Astrocyte (in vitro differentiated cells and primary cell): ENCODE results near the gene ATG4D. TPM values are rescaled to one million over a fixed set of nuclear protein-coding genes. Genes with fewer than 3 reads are reported as not detected.

Source experiments
- DNase-seq: peaks from one replicate; pipeline ENCODE4 v3.0.0-alpha.2; 2010; ENCODE audit warnings: low read depth
- FAIRE-seq: peaks from 2 replicates; lab custom pipeline; 2011; peaks lifted over from hg19 to GRCh38; lab: Jason Lieb, UNC
- H2AFZ ChIP-seq: 2 replicates; pipeline ENCODE4 v1.6.0; 2012; ENCODE audit warnings: low read depth, low read length, inconsistent platforms
- H3K27ac ChIP-seq: 2 replicates; pipeline ENCODE4 v1.5.1; 2011; ENCODE audit warnings: low read depth, low read length, inconsistent platforms
- H3K27me3 ChIP-seq: 2 replicates; pipeline ENCODE4 v1.6.0; 2011; ENCODE audit warnings: low read length, inconsistent platforms; ENCODE audit not compliant: insufficient read depth
- H3K36me3 ChIP-seq: 2 replicates; pipeline ENCODE4 v1.5.1; 2011; ENCODE audit warnings: low read length, inconsistent platforms; ENCODE audit not compliant: insufficient read depth
- H3K4me1 ChIP-seq: 2 replicates; pipeline ENCODE4 v1.5.1; 2011; ENCODE audit warnings: low read length, inconsistent platforms; ENCODE audit not compliant: insufficient read depth
- H3K4me2 ChIP-seq: 2 replicates; pipeline ENCODE4 v1.6.0; 2012; ENCODE audit warnings: low read length, inconsistent platforms
- H3K4me3 ChIP-seq: 2 replicates; pipeline ENCODE4 v1.5.1; 2011; ENCODE audit warnings: low read depth, mild to moderate bottlenecking, low read length, inconsistent platforms; ENCODE audit not compliant: insufficient read depth
- H3K79me2 ChIP-seq: 2 replicates; pipeline ENCODE4 v1.6.0; 2012; ENCODE audit warnings: mild to moderate bottlenecking, low read length, inconsistent platforms; ENCODE audit not compliant: insufficient read depth
- H3K9ac ChIP-seq: 2 replicates; pipeline ENCODE4 v1.6.0; 2012; ENCODE audit warnings: mild to moderate bottlenecking, low read length, inconsistent platforms
- H3K9me3 ChIP-seq: 2 replicates; pipeline ENCODE4 v1.5.1; 2012; ENCODE audit warnings: low read depth, mild to moderate bottlenecking, low read length, inconsistent platforms; ENCODE audit not compliant: insufficient read depth
- H4K20me1 ChIP-seq: 2 replicates; pipeline ENCODE4 v1.6.0; 2012; ENCODE audit warnings: low read length, inconsistent platforms; ENCODE audit not compliant: insufficient read depth
- H3K27ac Mint-ChIP-seq: one replicate; pipeline ENCODE4 v1.8.0; 2021; ENCODE audit warnings: mild to moderate bottlenecking, mixed read lengths; ENCODE audit not compliant: unreplicated experiment
- H3K27me3 Mint-ChIP-seq: one replicate; pipeline ENCODE4 v1.8.0; 2021; ENCODE audit warnings: low read depth, mixed read lengths; ENCODE audit not compliant: unreplicated experiment
- H3K36me3 Mint-ChIP-seq: one replicate; pipeline ENCODE4 v1.8.0; 2021; ENCODE audit warnings: low read depth, mixed read lengths; ENCODE audit not compliant: unreplicated experiment
- H3K4me1 Mint-ChIP-seq: one replicate; pipeline ENCODE4 v1.8.0; 2021; ENCODE audit warnings: low read depth, mixed read lengths; ENCODE audit not compliant: unreplicated experiment
- H3K4me3 Mint-ChIP-seq: one replicate; pipeline ENCODE4 v1.8.0; 2021; ENCODE audit warnings: mild to moderate bottlenecking, moderate library complexity, mixed read lengths; ENCODE audit not compliant: unreplicated experiment
- H3K9me3 Mint-ChIP-seq: one replicate; pipeline ENCODE4 v1.8.0; 2021; ENCODE audit warnings: mild to moderate bottlenecking, mixed read lengths; ENCODE audit not compliant: unreplicated experiment
- EZH2 ChIP-seq: IDR thresholded peaks from 2 replicates; pipeline ENCODE4 v1.6.1; 2012; ENCODE audit warnings: mild to moderate bottlenecking, low read length, inconsistent platforms; ENCODE audit not compliant: insufficient read depth
- total RNA-seq: library from RNA; stranded (reverse); gene quantifications from 2 replicates; pipeline ENCODE4 v1.2.1, GENCODE V29; 2021
- TF ChIP-seq, protein P1 (sequence below): IDR thresholded peaks from 2 replicates; pipeline ENCODE4 v1.5.1; 2011; ENCODE audit warnings: low read depth, mild to moderate bottlenecking, inconsistent platforms, low read length, moderate library complexity; ENCODE audit not compliant: insufficient read depth

Gene ATG4D
- total RNA-seq, 1 donor from 2014 or later: 23.5 TPM

GRCh38 chr19:10554760-10555609 lies 11.3 kb downstream of the ATG4D start:
- H3K36me3 ChIP-seq: peaks cover 15% of the 10 kb centered on the region
- H2AFZ ChIP-seq: no peak overlapping the region
- no peak overlapping the region for H3K4me3 Mint-ChIP-seq
- H3K4me1 Mint-ChIP-seq: no peaks in the 10 kb centered on the region
- H3K27ac Mint-ChIP-seq: no peak overlapping the region
- no peaks in the 10 kb centered on the region for H3K9me3 Mint-ChIP-seq
- no peaks in the 10 kb centered on the region for H3K27me3 ChIP-seq
- peaks cover 25% of the 10 kb centered on the region for H4K20me1 ChIP-seq
- no peak overlapping the region for H3K9ac ChIP-seq
- no peak overlapping the region for H3K27ac ChIP-seq
- H3K4me2 ChIP-seq: no peak overlapping the region
- no peak for DNase-seq
- no peak overlapping the region for H3K4me3 ChIP-seq
- FAIRE-seq: no peak
- H3K79me2 ChIP-seq: no peaks in the 10 kb centered on the region
- H3K27me3 Mint-ChIP-seq: no peaks in the 10 kb centered on the region
- TF ChIP-seq EZH2: no peak
- TF ChIP-seq, protein P1, sequence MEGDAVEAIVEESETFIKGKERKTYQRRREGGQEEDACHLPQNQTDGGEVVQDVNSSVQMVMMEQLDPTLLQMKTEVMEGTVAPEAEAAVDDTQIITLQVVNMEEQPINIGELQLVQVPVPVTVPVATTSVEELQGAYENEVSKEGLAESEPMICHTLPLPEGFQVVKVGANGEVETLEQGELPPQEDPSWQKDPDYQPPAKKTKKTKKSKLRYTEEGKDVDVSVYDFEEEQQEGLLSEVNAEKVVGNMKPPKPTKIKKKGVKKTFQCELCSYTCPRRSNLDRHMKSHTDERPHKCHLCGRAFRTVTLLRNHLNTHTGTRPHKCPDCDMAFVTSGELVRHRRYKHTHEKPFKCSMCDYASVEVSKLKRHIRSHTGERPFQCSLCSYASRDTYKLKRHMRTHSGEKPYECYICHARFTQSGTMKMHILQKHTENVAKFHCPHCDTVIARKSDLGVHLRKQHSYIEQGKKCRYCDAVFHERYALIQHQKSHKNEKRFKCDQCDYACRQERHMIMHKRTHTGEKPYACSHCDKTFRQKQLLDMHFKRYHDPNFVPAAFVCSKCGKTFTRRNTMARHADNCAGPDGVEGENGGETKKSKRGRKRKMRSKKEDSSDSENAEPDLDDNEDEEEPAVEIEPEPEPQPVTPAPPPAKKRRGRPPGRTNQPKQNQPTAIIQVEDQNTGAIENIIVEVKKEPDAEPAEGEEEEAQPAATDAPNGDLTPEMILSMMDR: no peak
- H3K4me1 ChIP-seq: no peaks in the 10 kb centered on the region
- peaks cover 14% of the 10 kb centered on the region for H3K36me3 Mint-ChIP-seq
- H3K9me3 ChIP-seq: no peaks in the 10 kb centered on the region

DNA sequence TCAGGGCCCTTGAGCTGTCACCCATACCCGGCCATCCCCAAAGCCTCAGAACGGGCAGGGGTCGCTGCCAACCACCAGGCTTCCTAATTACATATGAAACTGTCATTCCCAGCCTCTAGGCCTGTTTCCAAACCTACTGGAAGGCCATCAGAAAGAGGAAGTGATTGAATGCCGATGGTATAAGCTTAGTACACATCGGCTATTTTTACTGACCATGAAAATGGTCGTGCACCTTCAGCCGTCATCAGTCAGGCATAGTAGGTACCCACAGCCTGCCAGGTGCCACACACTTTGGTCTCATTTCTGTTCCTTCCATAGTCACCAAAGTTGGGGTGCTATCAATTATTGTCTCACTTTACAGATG lies 11.9 kb downstream of the ATG4D start:
- H3K9ac ChIP-seq: no peak overlapping the region
- no peaks in the 10 kb centered on the region for H3K79me2 ChIP-seq
- Mint-ChIP-seq H3K4me1 (no peaks in the 10 kb centered on the region), H3K27ac (no peak overlapping the region), H3K36me3 (peaks cover 12% of the 10 kb centered on the region), H3K4me3 (no peak overlapping the region), H3K9me3 (no peaks in the 10 kb centered on the region), H3K27me3 (no peaks in the 10 kb centered on the region)
- DNase-seq (no peak), FAIRE-seq (no peak)
- peaks cover 21% of the 10 kb centered on the region for H4K20me1 ChIP-seq
- peaks cover 13% of the 10 kb centered on the region for H3K36me3 ChIP-seq
- no peak overlapping the region for H3K4me3 ChIP-seq
- no peak overlapping the region for H3K27ac ChIP-seq
- TF ChIP-seq, protein P1: no peak
- TF ChIP-seq EZH2: no peak
- H3K9me3 ChIP-seq: no peaks in the 10 kb centered on the region
- H3K27me3 ChIP-seq: no peaks in the 10 kb centered on the region
- H2AFZ ChIP-seq: no peak overlapping the region
- no peak overlapping the region for H3K4me2 ChIP-seq
- H3K4me1 ChIP-seq: no peaks in the 10 kb centered on the region

- DNase-seq (no peak), FAIRE-seq (no peak)
- Histone ChIP-seq H3K4me2 (no peak overlapping the region), H3K9me3 (no peaks in the 10 kb centered on the region), H3K9ac (no peak overlapping the region), H3K4me1 (no peaks in the 10 kb centered on the region), H4K20me1 (peaks cover 19% of the 10 kb centered on the region), H3K4me3 (no peak overlapping the region), H3K79me2 (peaks cover 3% of the 10 kb centered on the region), H3K27me3 (no peaks in the 10 kb centered on the region), H2AFZ (no peak overlapping the region), H3K36me3 (peaks cover 13% of the 10 kb centered on the region), H3K27ac (no peak overlapping the region)
- no peak overlapping the region for H3K27ac Mint-ChIP-seq
- no peaks in the 10 kb centered on the region for H3K4me1 Mint-ChIP-seq
- no peak overlapping the region for H3K4me3 Mint-ChIP-seq
- H3K9me3 Mint-ChIP-seq: no peaks in the 10 kb centered on the region
- no peaks in the 10 kb centered on the region for H3K27me3 Mint-ChIP-seq
- H3K36me3 Mint-ChIP-seq: peaks cover 7% of the 10 kb centered on the region
- TF ChIP-seq, protein P1: no peak
- TF ChIP-seq EZH2: no peak
Observed at GRCh38 chr19:10557603-10558197, 14.0 kb downstream of the ATG4D start.
